ENCODE results near the gene RPS3A.
A peak's percentile ranks its signal among the peaks of the same experiment; 100 is the strongest.

The RPS3A gene

DNA sequence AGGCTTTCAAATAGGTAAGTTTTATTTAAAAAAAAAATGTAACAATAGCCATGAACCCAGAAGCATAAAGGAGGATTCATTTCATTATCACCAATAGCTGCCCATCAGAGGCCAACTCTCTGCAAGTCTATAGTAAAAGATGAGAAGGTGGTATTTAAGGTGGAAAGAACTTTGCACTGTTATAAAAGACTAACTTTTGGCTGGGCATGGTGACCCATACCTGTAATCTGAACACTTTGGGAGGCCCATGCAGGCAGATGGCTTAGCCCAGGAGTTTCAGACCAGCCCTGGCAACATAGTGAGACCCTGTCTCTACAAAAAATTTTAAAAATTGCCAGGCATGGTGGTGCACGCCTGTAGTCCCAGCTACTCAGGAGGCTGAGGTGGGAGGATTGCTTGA lies 43.3 kb downstream of the RPS3A start:
- no peak overlapping the region for H3K4me3 ChIP-seq (ENCODE audit: low read length)
- DNase-seq (ENCODE audit: low read depth): no peak
- TF ChIP-seq, protein P1, sequence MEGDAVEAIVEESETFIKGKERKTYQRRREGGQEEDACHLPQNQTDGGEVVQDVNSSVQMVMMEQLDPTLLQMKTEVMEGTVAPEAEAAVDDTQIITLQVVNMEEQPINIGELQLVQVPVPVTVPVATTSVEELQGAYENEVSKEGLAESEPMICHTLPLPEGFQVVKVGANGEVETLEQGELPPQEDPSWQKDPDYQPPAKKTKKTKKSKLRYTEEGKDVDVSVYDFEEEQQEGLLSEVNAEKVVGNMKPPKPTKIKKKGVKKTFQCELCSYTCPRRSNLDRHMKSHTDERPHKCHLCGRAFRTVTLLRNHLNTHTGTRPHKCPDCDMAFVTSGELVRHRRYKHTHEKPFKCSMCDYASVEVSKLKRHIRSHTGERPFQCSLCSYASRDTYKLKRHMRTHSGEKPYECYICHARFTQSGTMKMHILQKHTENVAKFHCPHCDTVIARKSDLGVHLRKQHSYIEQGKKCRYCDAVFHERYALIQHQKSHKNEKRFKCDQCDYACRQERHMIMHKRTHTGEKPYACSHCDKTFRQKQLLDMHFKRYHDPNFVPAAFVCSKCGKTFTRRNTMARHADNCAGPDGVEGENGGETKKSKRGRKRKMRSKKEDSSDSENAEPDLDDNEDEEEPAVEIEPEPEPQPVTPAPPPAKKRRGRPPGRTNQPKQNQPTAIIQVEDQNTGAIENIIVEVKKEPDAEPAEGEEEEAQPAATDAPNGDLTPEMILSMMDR (IDR thresholded peaks at IDR 0.05; ENCODE audit: insufficient read depth, low read depth, low read length, missing control alignments): no peak

DNA sequence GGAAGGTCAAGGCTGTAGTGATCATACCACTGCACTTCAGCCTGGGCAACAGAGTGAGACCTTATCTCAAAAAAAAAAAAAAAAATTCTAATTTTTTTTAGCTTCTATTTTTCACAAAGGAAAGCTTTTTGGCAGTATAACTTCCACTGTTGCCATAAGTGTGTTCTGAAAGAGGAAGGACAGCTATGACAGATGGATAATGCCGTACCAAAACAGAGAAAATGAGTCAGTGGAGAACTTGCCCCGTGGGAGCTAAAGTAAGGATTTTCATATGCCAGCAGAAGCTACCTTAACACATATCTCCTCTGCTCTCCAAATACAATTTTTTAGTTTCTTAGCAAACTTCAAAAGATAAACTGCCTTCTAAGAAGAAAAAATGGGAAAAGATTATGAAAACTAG lies 43.7 kb downstream of the RPS3A start:
- DNase-seq (ENCODE audit: low read depth): no peak
- TF ChIP-seq, protein P1 (IDR thresholded peaks at IDR 0.05; ENCODE audit: insufficient read depth, low read depth, low read length, missing control alignments): no peak
- no peak overlapping the region for H3K4me3 ChIP-seq (ENCODE audit: low read length)

DNA sequence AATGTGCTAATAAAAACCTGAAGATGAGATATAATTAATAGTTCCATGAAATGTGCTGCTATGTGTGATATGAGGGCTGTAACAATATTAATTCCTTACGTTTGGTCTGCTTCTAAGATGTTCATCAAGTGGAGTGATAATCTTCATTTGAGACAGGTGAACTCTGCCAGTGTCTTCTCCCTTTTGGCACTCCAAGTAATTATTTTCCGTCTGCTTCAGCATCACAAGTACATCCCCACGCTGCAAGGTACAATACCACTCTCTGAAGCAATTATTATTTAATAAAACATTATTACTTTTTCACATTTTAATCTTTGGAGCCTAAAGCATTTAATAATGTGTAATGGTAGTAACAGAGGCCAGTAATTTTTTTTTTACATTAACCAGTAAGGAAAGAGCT lies 44.4 kb downstream of the RPS3A start:
- H3K4me3 ChIP-seq (ENCODE audit: low read length): no peak overlapping the region
- TF ChIP-seq, protein P1 (IDR thresholded peaks at IDR 0.05; ENCODE audit: insufficient read depth, low read depth, low read length, missing control alignments): no peak
- DNase-seq (ENCODE audit: low read depth): no peak

DNA sequence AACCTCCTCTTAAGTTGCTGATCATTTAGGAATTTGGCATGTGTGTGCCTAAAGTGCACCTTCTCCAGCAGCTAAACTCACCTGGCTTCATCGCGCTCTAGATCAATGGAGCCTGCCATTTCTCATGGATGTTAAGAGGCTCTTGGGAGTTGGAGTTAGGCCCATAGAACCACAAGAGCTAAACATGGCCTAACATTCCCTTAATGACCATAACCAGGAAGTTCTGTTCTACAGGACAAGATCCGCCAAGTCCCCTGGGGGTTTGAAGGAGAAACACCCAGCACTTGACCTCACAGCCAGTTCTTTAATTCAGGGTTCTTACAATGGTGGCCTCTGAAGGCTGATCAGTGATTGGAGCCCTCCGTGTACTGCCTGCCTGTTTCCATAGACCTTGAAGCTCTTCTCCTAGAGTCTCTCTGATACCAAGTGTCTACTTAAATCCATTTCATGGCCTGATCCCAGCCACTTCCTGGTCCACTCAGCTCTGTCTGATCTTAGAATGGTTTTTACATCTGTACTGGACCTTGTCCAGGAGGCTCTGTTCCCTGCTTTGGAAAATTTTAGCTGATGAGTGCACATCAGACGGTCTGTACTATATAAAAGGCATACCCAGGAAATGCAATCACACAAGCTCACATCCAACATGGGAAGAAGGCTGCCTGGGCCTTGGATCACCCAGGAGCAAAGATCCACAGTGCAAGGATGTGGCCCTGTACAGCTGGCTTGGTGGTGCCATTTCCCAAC lies 45.1 kb downstream of the RPS3A start:
- H3K4me3 ChIP-seq (ENCODE audit: low read length): no peak overlapping the region
- TF ChIP-seq, protein P1 (IDR thresholded peaks at IDR 0.05; ENCODE audit: insufficient read depth, low read depth, low read length, missing control alignments): no peak
- no peak for DNase-seq (ENCODE audit: low read depth)

DNA sequence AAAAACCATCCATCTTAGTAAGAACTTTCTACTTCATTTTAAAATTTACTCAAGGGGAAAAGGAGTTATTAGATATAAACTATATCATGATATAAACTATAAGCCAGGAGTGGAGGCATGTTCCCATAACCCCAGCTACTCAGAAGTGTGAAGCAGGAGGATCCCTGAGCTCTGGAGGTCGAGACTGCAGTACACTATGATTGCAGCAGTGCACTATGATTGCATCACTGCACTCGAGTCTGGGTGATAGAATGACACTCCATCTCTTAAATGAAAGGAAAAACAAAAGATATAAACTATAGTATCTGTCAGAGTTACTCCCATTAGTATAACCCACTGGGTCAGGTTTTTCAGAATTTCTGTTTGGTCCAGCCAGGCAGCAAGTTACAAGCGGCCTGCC lies 47.6 kb downstream of the RPS3A start:
- peak; percentile 11 for DNase-seq (ENCODE audit: low read depth)

DNA sequence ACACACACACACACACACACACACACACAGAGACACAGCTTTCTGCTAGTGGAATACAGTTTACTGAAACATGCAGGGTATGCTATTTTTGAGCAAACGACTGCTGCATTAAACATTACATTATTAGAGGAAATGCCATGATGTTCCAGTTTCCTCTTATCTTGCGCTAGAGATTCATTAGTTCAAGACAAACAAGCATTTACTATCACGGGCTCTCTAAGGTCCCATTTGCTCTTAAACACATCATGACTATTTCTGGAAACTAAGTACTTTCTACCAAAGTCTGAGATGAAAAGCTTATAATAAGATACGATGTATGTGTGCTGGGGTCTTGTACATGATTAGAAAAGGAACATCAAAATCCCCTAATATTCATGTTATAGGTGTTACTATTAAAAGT lies 48.8 kb downstream of the RPS3A start:
- DNase-seq (ENCODE audit: low read depth): no peak
- H3K4me3 ChIP-seq (ENCODE audit: low read length): no peak overlapping the region
- TF ChIP-seq, protein P1 (IDR thresholded peaks at IDR 0.05; ENCODE audit: insufficient read depth, low read depth, low read length, missing control alignments): no peak

More for the DNA sequence above, 47.6 kb downstream of the RPS3A start:
- TF ChIP-seq, protein P1 (IDR thresholded peaks at IDR 0.05; ENCODE audit: insufficient read depth, low read depth, low read length, missing control alignments): no peak
- no peak overlapping the region for H3K4me3 ChIP-seq (ENCODE audit: low read length)
